Measurements from ENCODE around the gene SERPING1.

Gene SERPING1

GRCh38 chr11:57656885-57657193 lies 59.4 kb downstream of the SERPING1 start:
- DNase-seq = no peak

GRCh38 chr11:57657194-57658022 lies 59.9 kb downstream of the SERPING1 start, which contains the start of gene CLP1:
Gene CLP1 (plus strand): TSS chr11:57657762. CDS start chr11:57659477, 1,715 bp downstream.
- DNase-seq = peak; percentile 99

DNA sequence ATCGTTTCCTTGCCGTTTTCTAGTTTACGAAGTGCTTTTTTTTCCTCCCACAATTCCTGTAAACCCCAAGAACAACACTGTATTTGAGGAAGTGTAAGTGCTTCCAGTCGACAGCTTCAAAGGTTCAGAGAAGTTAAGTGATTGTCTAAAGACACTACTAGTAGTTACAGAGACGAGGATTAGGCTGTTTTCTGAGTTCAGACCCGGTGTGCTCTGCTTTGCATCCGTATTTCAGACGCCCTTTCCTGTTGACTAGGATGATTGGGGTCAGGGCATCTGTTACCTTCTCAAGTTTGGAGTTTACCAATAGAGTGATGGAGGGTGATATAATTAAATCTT lies 60.5 kb downstream of the SERPING1 start:
- DNase-seq = no peak

- DNase-seq = no peak
These were observed 62.2 kb downstream of the SERPING1 start for GRCh38 chr11:57659669-57660068.

GRCh38 chr11:57662893-57663292 lies 65.4 kb downstream of the SERPING1 start:
- DNase-seq = no peak

DNA sequence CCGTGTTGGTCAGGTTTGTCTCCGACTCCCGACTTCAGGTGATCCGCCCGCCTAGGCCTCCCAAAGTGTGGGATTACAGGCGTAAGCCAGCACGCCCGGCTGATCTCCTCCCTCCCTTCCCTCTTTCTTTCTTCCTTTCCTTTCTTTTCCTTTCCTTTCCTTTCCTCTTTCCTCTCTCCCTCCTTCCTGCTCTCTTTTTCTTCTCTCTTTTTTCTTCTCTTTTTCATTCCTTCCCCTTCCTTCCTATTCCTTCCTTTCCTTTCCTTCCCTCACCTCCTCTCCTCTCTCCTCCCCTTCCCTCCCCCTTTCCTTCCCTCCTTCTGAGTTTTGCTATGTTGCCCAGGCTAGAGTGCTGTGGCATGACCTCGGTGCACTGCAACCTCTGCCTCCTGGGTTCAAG lies 66.5 kb downstream of the SERPING1 start:
- DNase-seq = no peak

Measured in KG1 (cell line).